DLD1 (cell line): ENCODE data around the gene ATAT1.

ENCODE experiments used
- in situ Hi-C: cut with HindIII; loops from 2 replicates; pipeline ENCODE4 v1.10.0; 2017; ENCODE audit warnings: low sequenced_read_pairs

The ATAT1 gene

DNA sequence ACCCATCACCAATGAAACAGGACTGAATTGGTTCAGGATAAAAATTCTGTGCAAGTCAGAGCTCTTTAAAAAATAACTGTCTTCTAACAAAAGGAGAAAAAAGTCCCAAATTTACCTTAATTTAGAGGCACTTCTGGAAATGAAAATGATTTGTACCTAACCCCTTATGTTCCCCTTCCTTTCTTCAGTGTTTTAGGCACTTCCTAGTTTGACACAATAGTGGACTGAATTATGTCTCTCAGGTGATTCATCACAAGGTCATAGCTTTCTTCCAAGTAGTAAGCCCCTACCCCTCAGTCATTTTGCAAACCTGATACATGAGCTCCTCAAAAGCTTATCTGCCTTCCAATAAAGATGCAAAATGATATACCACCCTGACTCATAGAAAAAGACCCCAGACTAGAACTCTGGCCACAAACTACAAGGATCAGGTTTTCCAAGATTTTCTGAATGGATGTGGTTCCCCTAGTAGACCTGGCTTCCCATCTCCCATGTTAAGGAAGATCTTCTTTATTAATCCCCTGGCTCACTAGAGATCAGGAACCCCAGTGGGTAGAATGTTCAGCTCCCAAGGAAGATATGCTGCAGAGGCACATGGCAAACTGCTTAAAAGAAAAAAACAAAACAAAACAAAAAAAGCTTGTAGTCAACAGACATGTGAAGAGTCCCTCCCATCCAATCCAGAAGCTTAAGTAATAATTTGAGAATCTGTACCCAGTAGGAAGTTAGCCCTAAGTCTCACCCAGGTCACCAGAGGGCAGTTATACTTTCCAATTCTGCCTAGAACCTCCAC, 13.2 kb upstream of the ATAT1 start:
- in situ Hi-C loops, result no loop called here

DNA sequence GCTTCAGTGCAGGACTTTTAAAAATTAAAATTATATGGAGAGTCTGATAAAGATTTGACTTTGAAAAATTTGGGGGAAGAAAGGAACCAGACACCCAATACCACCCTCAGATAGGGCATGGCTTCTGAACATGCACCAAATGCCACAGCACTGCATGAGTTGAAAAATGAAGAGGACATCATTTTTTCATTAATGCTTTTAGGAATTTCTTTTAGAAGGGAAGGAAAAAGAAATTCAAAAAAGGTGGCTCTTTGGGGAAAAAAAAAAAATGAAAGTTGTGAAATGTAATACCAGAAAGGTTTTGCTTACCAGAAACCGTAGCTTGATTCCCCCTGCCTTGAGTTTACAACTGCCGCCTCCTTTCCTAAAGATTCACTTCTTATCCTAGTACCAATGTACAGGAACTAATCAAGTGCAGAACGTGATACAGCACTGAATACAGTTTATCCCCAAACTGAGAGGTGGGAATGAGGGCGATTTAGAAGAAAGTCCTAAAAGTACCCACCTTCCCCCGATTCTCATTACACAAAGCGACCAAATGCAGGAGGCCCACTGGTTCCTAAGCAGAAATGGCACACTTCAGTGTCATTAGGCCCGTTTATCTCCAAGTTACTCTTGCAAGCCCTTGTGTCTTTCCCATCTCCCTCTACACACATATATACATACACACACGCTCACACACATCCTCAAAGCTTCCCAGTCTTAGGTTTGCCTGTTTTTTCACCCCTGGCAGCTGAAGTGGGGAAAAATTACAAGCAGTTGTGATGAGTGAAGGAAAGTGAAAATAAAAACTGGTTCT, 12.4 kb upstream of the ATAT1 start:
- in situ Hi-C loops, result no loop called here

DNA sequence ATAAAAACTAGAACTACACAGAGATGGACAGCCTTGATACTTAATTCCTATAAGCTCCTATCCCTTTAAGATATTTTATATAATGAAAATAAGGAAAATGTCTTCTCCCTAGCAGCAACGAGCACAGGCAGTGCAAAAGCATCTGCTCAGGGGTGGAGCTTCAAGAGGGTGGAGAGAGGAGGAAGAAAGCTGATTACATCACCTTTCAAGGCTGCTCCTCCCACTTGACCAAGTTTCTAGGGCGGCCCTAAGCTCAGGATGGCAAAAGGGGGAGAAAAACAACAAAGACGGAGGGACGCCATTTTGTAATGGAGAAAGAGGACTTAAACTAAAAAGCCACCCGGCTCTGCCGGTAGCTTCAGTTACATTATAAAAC, 11.8 kb upstream of the ATAT1 start:
- in situ Hi-C loops, result no loop called here

DNA sequence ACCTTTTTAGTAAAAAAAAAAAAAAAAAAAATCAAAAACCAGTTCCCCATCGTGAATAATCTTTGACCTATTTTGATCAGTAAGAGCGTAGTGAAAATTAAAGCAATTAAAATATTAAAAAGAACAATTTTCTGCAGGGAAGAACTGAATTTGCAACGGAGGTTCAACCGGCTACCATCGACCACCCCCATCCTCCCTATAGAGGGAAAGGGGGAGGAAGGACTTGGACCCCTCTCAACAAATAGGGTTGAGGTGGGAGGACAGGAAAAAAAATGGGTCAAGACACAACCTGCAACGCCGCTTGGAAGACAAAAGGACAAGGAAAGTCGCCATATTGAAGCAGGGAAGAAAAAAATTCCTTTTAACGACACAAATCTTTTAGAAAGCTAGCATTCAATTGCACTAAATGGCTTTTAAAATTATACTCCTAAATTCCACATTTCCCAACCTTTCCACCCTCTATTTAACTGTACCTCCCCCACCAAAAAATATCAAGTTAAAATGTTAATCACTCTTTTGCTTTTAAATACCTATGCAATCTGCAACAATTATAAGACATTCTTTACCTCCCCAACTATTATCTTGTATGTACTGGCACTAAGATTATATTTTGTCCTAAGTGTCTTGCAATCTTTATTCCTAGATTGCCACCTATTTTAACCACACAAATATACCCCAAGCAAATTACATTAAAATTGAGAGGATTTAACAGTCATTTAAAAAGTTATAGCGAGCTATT, 11.3 kb upstream of the ATAT1 start:
- in situ Hi-C loops, result no loop called here

DNA sequence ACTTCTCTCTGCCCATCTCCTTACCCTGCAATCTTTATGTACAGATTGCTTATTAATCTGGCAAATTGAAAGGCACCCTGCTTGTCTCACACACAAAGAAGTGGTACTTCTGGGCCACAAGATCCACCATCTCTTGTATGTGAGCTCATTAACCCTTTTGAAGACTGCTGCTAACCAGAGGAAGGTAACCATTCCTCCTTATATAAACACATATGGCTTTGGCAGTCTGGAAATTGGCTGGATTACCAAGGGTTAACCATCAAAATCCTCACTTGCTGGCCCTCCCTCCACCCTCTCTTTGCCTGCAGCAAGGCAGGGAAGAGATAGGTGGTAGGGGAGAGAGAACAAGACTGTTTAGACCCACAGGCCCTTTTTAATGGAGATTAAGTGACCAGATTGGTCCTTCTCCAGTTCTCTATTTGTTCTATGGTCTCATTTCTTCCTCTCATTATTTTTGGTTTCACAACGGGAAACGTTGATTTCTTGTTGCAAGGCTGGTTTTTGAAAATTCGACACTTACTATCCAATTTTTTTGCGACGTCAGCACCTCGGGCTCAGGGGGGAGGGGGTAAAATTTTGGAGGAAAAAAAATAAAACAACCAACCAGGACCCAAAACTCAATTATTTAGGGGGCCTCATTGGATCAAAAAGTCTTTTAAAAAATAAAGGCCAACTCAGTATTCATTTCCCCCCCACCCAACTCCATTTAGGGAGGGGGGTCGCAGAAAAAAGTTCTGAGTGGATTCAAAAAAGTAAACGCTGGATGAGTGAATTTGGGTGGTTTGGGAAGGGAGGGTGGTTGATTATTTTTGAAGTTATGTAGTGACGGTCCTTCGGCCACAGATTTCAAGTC, 10.5 kb upstream of the ATAT1 start:
- in situ Hi-C loops, result no loop called here

DNA sequence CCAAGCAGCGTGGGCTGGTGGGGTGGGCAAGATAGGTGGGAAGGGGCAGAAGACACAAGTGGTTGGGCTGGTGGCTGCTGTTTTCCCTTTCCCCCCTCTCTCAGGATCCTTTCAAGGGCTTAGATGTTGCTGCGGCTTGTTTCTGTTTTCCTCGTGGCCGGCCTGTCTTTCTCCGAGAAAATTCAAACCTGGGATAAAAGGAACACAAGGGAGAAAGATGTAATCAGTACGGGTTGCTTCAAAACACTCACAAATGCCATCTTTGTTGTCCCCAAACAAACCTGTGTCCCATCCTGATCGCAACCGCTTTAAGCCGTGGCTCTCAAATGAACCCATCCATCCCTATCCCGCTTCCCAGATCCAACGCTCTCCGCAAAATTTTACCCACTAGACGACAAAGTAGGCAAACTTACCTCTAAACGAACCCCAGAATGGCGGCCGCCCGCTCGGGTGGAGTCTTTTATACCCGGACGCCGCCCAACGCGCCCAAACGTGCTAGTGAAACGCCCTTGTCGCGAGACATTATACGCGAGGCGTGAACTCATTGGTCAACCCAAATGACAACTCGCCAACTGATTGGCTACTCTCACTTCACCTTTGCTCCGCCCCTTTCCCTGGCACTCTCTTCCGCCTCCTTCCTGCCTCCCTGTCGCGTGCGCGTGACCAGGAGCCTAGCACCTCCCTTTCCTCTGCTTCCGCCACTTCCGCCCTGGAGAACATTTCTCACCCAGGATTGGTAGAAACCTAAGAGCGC, 9.7 kb upstream of the ATAT1 start, which contains the start of gene PPP1R10:
TSS of gene PPP1R10 (minus strand) at position 433 of the 754 bp plus-strand sequence. CDS start 7,299 bp downstream, outside the sequence.
- in situ Hi-C loops, result no loop called here

DNA sequence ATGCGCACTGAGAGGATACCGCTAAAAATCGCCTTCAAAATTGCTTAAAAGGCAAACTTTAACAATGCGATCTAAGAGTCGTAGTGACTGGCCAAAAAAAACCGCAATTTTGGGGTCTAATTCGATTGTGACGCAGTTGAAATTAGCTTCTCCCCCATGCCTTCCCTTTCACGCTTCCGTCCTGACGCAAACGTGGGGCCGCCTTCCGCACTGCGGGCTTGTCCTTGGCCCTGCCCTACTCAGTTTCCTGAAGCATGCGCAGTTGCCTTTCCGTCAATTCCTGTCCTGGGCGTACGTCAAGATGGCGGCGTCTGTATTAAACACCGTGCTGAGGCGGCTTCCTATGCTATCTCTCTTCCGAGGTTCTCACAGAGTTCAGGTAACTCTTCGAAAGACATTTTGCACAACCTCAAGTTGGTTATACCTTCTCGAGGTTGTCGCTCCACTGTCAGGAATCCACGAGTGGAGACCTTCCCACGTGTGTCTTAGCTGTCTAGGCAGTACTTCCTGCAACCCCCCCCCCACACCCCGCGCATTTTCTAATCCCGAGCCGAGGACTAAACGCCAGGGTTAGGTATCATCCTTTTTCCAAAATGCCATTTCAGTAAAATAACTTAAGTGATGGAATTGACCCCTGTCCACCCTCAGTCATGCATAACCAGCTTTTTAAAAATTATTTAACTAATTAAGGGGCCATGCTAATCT, 9.0 kb upstream of the ATAT1 start, which contains the start of gene MRPS18B:
TSS of gene MRPS18B (plus strand) at position 276 of the 705 bp plus-strand sequence. CDS start at position 302, 26 bp downstream.
- in situ Hi-C loops, result no loop called here

DNA sequence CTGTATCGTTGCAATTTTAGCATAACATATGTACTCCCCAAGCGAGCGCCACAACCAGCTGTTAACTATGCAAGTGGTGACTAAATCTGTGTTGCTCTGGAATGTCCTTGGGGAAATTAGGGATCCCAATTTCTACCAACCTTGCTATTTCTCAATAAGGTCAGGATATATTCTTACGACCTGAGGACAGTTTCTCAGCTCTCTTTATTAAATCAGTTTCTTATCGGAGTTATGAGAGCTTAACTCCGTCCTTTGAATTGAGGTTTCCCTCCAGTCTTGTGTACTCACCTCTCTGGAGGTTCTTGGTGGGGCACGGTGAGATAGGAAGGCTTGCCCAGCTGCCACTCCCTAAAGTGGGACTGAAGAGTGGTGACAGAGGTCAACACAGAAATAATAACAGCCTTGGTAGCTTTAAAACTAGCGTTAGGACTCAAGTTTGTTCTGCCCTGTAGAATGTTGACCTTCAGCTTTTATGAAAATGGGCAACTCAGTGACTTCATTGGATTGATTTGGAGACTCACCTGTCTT, 8.3 kb upstream of the ATAT1 start:
- in situ Hi-C loops, result no loop called here

DNA sequence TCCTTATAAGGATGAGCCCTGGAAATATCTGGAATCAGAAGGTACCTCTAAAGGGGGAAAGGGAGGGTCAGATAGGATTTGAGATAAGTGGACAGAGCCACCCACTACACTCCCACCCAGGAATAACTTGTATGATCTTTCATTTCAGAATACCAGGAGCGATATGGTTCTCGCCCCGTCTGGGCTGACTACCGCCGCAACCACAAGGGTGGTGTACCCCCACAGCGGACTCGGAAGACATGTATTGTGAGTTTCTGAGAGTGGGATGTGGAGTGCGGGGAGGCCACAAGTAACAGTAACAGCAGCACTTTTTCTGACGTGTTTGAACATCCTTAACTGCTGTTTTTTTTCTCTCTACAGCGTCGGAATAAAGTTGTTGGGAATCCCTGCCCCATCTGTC, 7.1 kb upstream of the ATAT1 start:
- in situ Hi-C loops, result no loop called here

DNA sequence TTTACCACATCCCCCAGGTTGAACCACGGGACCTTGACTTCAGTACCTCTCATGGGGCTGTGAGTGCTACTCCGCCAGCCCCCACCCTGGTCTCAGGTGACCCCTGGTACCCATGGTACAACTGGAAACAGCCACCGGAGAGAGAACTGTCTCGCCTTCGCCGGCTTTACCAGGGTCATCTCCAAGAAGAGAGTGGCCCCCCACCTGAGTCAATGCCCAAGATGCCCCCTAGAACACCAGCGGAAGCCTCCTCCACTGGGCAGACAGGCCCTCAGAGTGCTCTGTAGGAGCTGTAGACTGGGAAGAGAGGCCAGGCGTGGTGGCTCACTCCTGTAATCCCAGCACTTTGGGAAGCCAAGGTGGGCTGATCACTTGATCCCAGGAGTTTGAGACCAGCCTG, 1.2 kb upstream of the ATAT1 start:
- in situ Hi-C loops, result no loop called here

DNA sequence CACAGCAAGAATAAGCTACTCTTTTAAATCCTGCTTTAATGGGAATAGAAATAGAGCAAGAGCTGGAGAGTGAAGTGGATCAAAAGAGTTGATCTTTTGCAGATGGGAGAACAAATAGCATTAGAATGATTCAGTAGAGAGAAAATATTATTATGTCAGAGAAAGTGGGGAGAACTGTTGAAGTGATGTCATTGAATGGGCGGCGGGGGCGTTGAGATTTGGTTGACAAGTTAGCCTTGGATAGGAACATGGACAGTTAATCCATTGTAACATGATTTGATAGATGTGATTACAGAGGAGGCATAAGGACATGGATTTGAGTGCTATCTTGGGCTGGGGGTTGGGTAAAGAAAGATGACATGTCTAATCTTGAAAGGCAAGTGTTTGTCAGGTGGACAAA, 9.2 kb downstream of the ATAT1 start:
- in situ Hi-C loops, result no loop called here

DNA sequence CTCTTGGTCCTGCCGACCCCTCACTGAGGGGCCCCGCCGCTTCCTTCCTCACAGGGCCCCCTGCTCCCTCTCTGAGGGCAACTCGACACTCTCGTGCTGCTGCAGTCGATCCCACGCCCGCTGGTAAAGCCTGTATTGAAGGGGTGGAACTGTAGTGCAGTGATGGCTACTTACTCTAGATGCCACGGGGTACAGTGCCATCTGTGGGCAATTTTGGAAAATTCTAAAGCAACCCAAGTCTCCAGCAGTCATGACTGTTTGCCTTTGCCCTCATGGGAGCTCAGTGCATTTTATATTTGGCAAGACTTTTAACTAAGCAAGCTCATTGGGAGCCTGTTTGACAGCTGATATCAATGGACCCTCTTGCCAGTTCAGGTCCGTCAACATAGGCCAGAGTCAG, 13.8 kb downstream of the ATAT1 start:
- in situ Hi-C loops, result no loop called here

DNA sequence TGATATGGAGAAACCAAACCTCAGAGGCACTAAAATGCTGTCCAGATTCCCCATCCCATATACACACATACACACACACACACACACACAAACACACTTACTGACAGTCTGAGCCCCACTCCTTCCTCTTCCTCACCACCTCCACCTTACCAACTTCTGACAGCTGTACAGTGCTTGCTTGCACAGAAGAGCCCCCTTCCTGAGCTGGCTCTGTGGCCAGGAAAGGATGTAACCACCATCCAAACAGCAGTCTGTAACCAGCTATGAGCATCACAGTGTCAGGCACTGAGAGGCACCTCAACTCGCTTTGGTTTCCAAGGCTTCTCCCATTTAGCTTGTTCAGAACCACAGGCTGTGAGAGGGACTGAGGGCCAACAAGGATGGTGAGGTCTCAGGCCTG, 14.4 kb downstream of the ATAT1 start:
- in situ Hi-C loops, result no loop called here

DNA sequence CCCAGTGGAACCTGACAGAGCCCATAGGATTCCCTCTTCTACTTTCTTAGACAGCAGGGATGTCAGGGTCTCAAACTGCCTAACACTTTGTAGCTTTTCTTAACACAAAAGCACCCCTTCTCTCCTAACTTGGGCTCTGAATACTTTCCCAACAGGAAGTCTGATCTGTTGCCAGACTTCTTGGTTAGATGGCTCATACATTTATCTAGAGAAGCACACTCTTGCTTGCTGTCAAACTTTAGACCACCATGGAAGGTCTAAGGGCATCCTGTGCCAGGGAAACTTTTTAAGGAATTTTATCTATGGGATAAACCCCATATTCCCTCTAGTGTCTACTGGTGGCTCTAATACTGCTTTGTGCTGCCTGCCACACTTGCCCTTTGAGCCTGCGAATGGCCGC, 17.0 kb downstream of the ATAT1 start:
- in situ Hi-C loops, result no loop called here

DNA sequence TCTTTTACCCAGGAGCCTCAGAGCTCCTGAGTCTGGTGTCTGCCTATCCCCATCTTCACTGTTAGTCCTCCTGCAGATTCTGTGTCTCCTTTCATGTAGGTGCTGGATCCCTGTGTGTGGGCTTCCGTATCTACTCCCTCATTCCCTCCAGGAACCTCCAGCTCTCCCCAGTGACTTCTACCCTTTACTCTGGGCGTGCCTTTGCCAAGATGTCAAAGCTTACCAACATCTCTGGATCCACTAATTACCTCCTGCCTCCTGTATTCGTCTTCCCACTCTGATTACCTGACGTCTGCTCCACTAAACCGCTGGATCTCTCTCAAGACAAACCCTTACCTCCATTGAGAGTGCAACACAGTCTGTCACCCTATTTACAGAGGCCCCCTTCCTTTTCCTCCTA, 18.1 kb downstream of the ATAT1 start:
- in situ Hi-C loops, result no loop called here

DNA sequence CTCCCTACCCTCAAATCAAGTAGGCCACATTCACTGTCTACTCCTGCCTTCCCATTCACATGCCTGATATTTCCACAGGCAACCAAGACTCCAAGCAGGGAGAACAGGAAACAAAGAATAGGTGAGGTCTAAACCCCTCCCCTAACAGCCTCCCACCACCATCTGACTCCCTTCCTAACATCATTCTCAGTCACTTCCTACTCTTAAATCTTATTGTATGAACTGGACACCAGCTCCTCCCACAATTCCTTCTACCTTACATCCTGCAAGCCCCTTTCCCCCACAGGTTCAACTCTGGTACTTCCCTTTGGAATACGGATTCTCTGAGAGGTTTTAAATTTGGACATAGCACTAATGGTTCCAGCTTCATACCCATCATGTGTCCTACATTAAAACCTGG, 19.3 kb downstream of the ATAT1 start:
- in situ Hi-C loops, result no loop called here

DNA sequence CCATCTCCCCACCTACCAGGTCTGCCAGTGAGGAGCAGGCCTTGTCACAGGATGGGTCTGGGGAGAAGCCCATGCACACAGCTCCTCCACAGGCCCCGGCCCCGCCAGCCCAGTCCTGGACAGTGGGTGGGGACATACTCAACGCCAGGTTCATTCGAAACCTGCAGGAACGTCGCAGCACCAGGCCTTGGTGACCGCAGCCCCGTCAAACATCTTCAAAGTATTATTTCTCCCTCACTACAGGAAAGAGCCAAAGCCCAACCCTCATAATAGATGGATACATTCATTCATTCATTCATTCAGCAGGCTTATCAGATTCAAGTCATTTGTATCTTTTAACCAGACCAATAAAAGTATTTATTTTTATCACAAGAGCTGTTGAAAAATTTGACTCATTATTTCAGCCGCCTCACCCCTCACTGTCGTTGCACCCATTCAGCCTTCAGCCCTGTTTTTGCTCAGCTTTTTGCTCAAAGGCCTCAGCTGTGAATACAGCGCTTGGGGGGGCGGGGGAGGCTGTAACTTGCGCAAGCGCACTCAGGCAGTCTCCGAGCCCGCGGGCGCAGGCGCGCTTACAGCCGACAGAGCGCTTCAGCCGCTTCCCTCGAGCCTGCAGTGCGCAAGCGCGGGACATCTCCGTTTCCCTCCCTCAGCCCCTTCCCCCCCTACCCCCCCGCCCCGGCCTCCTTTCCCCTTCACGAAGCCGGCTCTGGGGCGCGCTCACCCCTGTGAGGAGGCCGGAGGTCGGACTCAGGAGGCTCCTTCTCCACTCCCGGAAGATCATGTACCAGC, 20.0 kb downstream of the ATAT1 start, which contains the start of gene C6orf136:
TSS of gene C6orf136 (plus strand) at position 684 of the 792 bp plus-strand sequence. CDS start at position 783, 99 bp downstream.
- in situ Hi-C loops, result no loop called here
